WTC11 (cell line): ENCODE results near the gene SLC6A18. TPM values are rescaled to one million over a fixed set of nuclear protein-coding genes. Genes with fewer than 3 reads are reported as not detected.
A peak's percentile ranks its signal among the peaks of the same experiment; 100 is the strongest.

ENCODE experiments used
- ATAC-seq: fragments of 200-7000 bp; cut with Tn5 transposase; 2 replicates; pipeline ENCODE4 v1.10.0; 2021; ENCODE audit warnings: mild to moderate bottlenecking, moderate library complexity
- CTCF ChIA-PET: fragments of 300-600 bp; sonication (Branson Sonifier 250); formaldehyde crosslinking; loops from one replicate; lab custom pipeline; 2021; ENCODE audit warnings: antibody characterized with exemption; lab: Charles Lee
- POLR2A ChIA-PET: fragments of 350-600 bp; sonication (Branson Sonifier 250); formaldehyde crosslinking; loops from one replicate; lab custom pipeline; 2021; ENCODE audit warnings: antibody characterized with exemption; lab: Charles Lee
- DNase-seq: peaks from one replicate; pipeline ENCODE4 v3.0.0; 2021; ENCODE audit warnings: low spot score
- H3K27ac Mint-ChIP-seq: 2 replicates; pipeline ENCODE4 v1.8.0; 2021; ENCODE audit warnings: mixed read lengths
- H3K27me3 Mint-ChIP-seq: 2 replicates; pipeline ENCODE4 v1.8.0; 2021; ENCODE audit warnings: low read depth, mild to moderate bottlenecking, moderate library complexity, mixed read lengths
- H3K36me3 Mint-ChIP-seq: 2 replicates; pipeline ENCODE4 v1.8.0; 2021; ENCODE audit warnings: mixed read lengths
- H3K4me1 Mint-ChIP-seq: 2 replicates; pipeline ENCODE4 v1.8.0; 2022; ENCODE audit warnings: mixed read lengths
- H3K4me3 Mint-ChIP-seq: 2 replicates; pipeline ENCODE4 v1.8.0; 2021; ENCODE audit warnings: mild to moderate bottlenecking, moderate library complexity, mixed read lengths
- H3K9me3 Mint-ChIP-seq: 2 replicates; pipeline ENCODE4 v1.8.0; 2021; ENCODE audit warnings: mixed read lengths
- ATF1 ChIP-seq: sonication (generic); formaldehyde crosslinking; IDR thresholded peaks from 2 replicates; pipeline ENCODE4 v1.8.1; 2023; ENCODE audit warnings: mild to moderate bottlenecking, moderate library complexity, missing genetic modification reagents
- ATF6 ChIP-seq: sonication (generic); formaldehyde crosslinking; IDR thresholded peaks from 2 replicates; pipeline ENCODE4 v1.8.1; 2023; ENCODE audit warnings: mild to moderate bottlenecking, missing genetic modification reagents
- CDX4 ChIP-seq: fragments of 250-450 bp; sonication (Bioruptor Pico); IDR thresholded peaks from 2 replicates; pipeline ENCODE4 v1.9.0; 2021; ENCODE audit warnings: moderate library complexity, mild to moderate bottlenecking, inconsistent platforms, borderline replicate concordance
- ETV6 ChIP-seq: sonication (generic); formaldehyde crosslinking; IDR thresholded peaks from 2 replicates; pipeline ENCODE4 v1.8.1; 2022; ENCODE audit warnings: mild to moderate bottlenecking, missing genetic modification reagents
- FOXK1 ChIP-seq: sonication (generic); formaldehyde crosslinking; IDR thresholded peaks from 2 replicates; pipeline ENCODE4 v1.8.0; 2022; ENCODE audit warnings: mild to moderate bottlenecking, moderate library complexity, missing genetic modification reagents
- KAT7 ChIP-seq: sonication (generic); formaldehyde crosslinking; IDR thresholded peaks from 2 replicates; pipeline ENCODE4 v1.8.1; 2023; ENCODE audit warnings: missing genetic modification reagents, mild to moderate bottlenecking, borderline replicate concordance
- MXD4 ChIP-seq: fragments of 250-450 bp; sonication (Bioruptor Pico); IDR thresholded peaks from 2 replicates; pipeline ENCODE4 v1.8.0; 2021; ENCODE audit warnings: mild to moderate bottlenecking, moderate library complexity, borderline replicate concordance
- NFE2L1 ChIP-seq: sonication (generic); formaldehyde crosslinking; IDR thresholded peaks from 2 replicates; pipeline ENCODE4 v1.8.1; 2023; ENCODE audit warnings: missing genetic modification reagents
- RELA ChIP-seq: sonication (generic); formaldehyde crosslinking; IDR thresholded peaks from 2 replicates; pipeline ENCODE4 v1.8.1; 2022; ENCODE audit warnings: missing genetic modification reagents, mild to moderate bottlenecking, borderline replicate concordance
- RORB ChIP-seq: fragments of 250-450 bp; sonication (Bioruptor Pico); IDR thresholded peaks from 2 replicates; pipeline ENCODE4 v1.9.0; 2021; ENCODE audit warnings: mild to moderate bottlenecking
- SMAD4 ChIP-seq: sonication (generic); formaldehyde crosslinking; IDR thresholded peaks from 2 replicates; pipeline ENCODE4 v1.8.0; 2022; ENCODE audit warnings: mild to moderate bottlenecking, missing genetic modification reagents
- USF1 ChIP-seq: sonication (generic); formaldehyde crosslinking; IDR thresholded peaks from 2 replicates; pipeline ENCODE4 v1.8.0; 2022; ENCODE audit warnings: mild to moderate bottlenecking, missing genetic modification reagents
- ZNF121 ChIP-seq: sonication (generic); formaldehyde crosslinking; IDR thresholded peaks from 2 replicates; pipeline ENCODE4 v1.8.0; 2023; ENCODE audit warnings: missing genetic modification reagents
- ZNF396 ChIP-seq: fragments of 250-450 bp; sonication (Bioruptor Pico); IDR thresholded peaks from 2 replicates; pipeline ENCODE4 v1.8.0; 2021; ENCODE audit warnings: mild to moderate bottlenecking, moderate library complexity, borderline replicate concordance
- total RNA-seq: library from RNA; stranded (reverse); gene quantifications from 3 replicates; pipeline ENCODE4 v1.2.3, GENCODE V29; 2021
- TF ChIP-seq, protein P1 (sequence below): sonication (generic); formaldehyde crosslinking; IDR thresholded peaks from 2 replicates; pipeline ENCODE4 v1.8.0; 2022; ENCODE audit warnings: missing genetic modification reagents
- TF ChIP-seq, protein P2 (sequence below): fragments of 250-450 bp; sonication (Bioruptor Pico); conservative IDR thresholded peaks from 2 replicates; pipeline ENCODE4 v1.9.0; 2021; ENCODE audit warnings: mild to moderate bottlenecking
- TF ChIP-seq, protein P3 (sequence below): sonication (generic); formaldehyde crosslinking; IDR thresholded peaks from 2 replicates; pipeline ENCODE4 v1.8.1; 2022; ENCODE audit warnings: missing genetic modification reagents, borderline replicate concordance
- TF ChIP-seq, protein P4 (sequence below): fragments of 200-600 bp; IDR thresholded peaks from 2 replicates; pipeline ENCODE4 v1.8.0; 2022; ENCODE audit warnings: antibody characterized with exemption

The SLC6A18 gene
- total RNA-seq, 1 experiment from 2014 or later: not detected

GRCh38 chr5:1194378-1194777 is 30.8 kb upstream of the SLC6A18 start (continued):
- TF ChIP-seq CDX4: no peak
- no peak for TF ChIP-seq ZNF396 (CRISPR knock-in tag)
- TF ChIP-seq MXD4 (CRISPR knock-in tag): no peak
- no peak for TF ChIP-seq RELA (CRISPR knock-in tag)
- TF ChIP-seq, protein P1, sequence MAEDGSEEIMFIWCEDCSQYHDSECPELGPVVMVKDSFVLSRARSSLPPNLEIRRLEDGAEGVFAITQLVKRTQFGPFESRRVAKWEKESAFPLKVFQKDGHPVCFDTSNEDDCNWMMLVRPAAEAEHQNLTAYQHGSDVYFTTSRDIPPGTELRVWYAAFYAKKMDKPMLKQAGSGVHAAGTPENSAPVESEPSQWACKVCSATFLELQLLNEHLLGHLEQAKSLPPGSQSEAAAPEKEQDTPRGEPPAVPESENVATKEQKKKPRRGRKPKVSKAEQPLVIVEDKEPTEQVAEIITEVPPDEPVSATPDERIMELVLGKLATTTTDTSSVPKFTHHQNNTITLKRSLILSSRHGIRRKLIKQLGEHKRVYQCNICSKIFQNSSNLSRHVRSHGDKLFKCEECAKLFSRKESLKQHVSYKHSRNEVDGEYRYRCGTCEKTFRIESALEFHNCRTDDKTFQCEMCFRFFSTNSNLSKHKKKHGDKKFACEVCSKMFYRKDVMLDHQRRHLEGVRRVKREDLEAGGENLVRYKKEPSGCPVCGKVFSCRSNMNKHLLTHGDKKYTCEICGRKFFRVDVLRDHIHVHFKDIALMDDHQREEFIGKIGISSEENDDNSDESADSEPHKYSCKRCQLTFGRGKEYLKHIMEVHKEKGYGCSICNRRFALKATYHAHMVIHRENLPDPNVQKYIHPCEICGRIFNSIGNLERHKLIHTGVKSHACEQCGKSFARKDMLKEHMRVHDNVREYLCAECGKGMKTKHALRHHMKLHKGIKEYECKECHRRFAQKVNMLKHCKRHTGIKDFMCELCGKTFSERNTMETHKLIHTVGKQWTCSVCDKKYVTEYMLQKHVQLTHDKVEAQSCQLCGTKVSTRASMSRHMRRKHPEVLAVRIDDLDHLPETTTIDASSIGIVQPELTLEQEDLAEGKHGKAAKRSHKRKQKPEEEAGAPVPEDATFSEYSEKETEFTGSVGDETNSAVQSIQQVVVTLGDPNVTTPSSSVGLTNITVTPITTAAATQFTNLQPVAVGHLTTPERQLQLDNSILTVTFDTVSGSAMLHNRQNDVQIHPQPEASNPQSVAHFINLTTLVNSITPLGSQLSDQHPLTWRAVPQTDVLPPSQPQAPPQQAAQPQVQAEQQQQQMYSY (CRISPR knock-in tag): no peak
- TF ChIP-seq, protein P2, sequence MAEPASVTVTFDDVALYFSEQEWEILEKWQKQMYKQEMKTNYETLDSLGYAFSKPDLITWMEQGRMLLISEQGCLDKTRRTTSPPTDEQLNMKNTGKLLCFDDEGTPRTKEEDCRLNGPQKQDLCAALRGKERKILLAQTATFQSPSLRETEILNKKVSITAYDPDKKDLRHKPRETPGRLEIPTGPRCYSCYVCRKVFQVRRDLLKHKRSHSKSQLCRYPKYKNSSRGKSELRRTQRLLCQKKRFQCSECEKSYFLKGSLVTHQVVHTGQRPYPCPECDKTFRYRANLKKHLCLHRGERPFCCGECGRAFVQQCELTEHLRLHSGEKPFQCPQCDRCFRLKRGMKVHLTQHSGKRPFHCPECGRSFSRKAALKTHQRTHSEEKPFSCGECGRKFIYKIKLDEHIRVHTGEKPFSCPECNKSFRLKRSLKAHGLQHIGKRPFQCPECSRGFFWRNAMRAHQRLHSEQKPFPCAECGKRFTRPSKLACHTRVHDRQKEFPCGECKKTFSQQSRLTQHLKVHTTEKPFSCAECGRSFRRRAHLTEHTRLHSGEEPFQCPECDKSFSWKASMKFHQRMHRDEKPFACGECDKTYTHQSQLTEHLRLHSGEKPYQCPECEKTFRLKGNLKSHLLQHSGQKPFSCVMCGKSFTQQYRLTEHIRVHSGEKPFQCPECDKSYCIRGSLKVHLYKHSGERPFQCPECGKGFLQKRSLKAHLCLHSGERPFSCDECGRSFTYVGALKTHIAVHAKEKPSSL (CRISPR knock-in tag): no peak
- no peak for TF ChIP-seq FOXK1
- TF ChIP-seq KAT7 (CRISPR knock-in tag): no peak
- no peak for TF ChIP-seq ATF6 (CRISPR knock-in tag)

DNA sequence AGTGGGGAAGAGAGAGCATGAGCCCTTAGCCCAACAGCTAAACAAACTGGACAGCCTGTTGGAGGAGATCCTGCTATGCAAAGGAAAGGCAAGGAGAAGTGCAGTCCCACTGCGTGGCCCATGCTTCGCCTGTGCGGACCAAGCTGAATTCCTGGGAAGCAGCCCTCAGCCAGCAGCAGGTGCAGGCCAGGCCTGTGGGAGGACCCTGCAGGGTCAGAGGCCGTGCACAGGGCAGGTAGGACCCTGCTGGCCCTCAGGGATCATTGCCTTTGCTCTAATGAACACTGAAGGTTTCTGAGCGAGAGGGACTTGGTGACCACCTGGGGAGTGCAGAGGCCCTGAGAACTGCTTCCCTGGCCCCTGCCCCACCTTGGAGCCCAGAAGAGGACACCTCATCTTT is 29.7 kb upstream of the SLC6A18 start:
- no peak for ATAC-seq
- ChIA-PET POLR2A (no interaction called here), CTCF (interaction anchor here (1.1 kb wide), 1 partner anchor 9 kb away, joined by 3 read pairs; no protein-coding TSS in a partner anchor)
- Mint-ChIP-seq H3K9me3 (no peaks in the 10 kb centered on the region), H3K27me3 (peaks cover 2% of the 10 kb centered on the region; the same call in 1 of the 2 replicates), H3K27ac (no peak overlapping the region), H3K36me3 (no peaks in the 10 kb centered on the region), H3K4me1 (0 out of 2 replicates have a peak, but pooled peaks cover 4% of the 10 kb centered on the region), H3K4me3 (no peak overlapping the region)
- peak; percentile 10 for DNase-seq
- TF ChIP-seq SMAD4 (CRISPR knock-in tag): no peak
- TF ChIP-seq, protein P3, sequence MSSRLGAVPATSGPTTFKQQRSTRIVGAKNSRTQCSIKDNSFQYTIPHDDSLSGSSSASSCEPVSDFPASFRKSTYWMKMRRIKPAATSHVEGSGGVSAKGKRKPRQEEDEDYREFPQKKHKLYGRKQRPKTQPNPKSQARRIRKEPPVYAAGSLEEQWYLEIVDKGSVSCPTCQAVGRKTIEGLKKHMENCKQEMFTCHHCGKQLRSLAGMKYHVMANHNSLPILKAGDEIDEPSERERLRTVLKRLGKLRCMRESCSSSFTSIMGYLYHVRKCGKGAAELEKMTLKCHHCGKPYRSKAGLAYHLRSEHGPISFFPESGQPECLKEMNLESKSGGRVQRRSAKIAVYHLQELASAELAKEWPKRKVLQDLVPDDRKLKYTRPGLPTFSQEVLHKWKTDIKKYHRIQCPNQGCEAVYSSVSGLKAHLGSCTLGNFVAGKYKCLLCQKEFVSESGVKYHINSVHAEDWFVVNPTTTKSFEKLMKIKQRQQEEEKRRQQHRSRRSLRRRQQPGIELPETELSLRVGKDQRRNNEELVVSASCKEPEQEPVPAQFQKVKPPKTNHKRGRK (CRISPR knock-in tag): no peak
- no peak for TF ChIP-seq ATF1 (CRISPR knock-in tag)
- no peak for TF ChIP-seq ETV6 (CRISPR knock-in tag)
- TF ChIP-seq ZNF121 (CRISPR knock-in tag): no peak
- TF ChIP-seq RORB (CRISPR knock-in tag): no peak
- TF ChIP-seq, protein P4, sequence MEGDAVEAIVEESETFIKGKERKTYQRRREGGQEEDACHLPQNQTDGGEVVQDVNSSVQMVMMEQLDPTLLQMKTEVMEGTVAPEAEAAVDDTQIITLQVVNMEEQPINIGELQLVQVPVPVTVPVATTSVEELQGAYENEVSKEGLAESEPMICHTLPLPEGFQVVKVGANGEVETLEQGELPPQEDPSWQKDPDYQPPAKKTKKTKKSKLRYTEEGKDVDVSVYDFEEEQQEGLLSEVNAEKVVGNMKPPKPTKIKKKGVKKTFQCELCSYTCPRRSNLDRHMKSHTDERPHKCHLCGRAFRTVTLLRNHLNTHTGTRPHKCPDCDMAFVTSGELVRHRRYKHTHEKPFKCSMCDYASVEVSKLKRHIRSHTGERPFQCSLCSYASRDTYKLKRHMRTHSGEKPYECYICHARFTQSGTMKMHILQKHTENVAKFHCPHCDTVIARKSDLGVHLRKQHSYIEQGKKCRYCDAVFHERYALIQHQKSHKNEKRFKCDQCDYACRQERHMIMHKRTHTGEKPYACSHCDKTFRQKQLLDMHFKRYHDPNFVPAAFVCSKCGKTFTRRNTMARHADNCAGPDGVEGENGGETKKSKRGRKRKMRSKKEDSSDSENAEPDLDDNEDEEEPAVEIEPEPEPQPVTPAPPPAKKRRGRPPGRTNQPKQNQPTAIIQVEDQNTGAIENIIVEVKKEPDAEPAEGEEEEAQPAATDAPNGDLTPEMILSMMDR: no peak
- no peak for TF ChIP-seq NFE2L1 (CRISPR knock-in tag)
- no peak for TF ChIP-seq USF1
